K562 (cell line): Measurements from ENCODE around the gene SNU13. TPM values are rescaled to one million over a fixed set of nuclear protein-coding genes. Genes with fewer than 3 reads are reported as not detected.

Experiments
- ATAC-seq: fragments of 200-7000 bp; cut with Tn5 transposase; 3 replicates; pipeline ENCODE4 v1.9.1; 2020; ENCODE audit warnings: moderate library complexity
- BruUV-seq: library from RNA; stranded (reverse); fragments of 400-500 nt; replicated peaks from 2 replicates; lab custom pipeline; 2021; lab: Mats Ljungman, UMichigan
- CTCF ChIA-PET: fragments of 300-600 bp; formaldehyde crosslinking; extraction: SDS; loops from one replicate; lab custom pipeline; 2021; ENCODE audit warnings: low intra/inter-chr PET ratio; lab: Yijun Ruan, JAX
- POLR2A ChIA-PET: fragments of 300-600, 350-650 bp; sonication (Branson Sonifier 250); formaldehyde crosslinking; extraction: SDS; loops from one replicate; lab custom pipeline; 2021; ENCODE audit warnings: antibody characterized with exemption, inconsistent platforms; lab: Yijun Ruan, JAX
- DNase-seq, 4 experiments: peaks; one replicate each; pipeline versions ENCODE4 v3.0.0 to v3.0.0-alpha.2; 2011 to 2018; ENCODE audit warnings: low spot score in 3 of 4, mixed read lengths in 3 of 4; ENCODE audit errors: extremely low read depth in 1 of 4
- FAIRE-seq: peaks from 2 replicates; lab custom pipeline; 2011; peaks lifted over from hg19 to GRCh38; lab: Jason Lieb, UNC
- H2AFZ ChIP-seq: 2 replicates; pipeline ENCODE4 v1.6.0; 2011; ENCODE audit warnings: low read depth, low read length, control low read depth, inconsistent platforms
- H3K27ac ChIP-seq: fragments of 200-600 bp; 3 replicates; pipeline ENCODE4 v1.8.0; 2011; ENCODE audit warnings: low read depth, mild to moderate bottlenecking, control low read depth, inconsistent platforms, low read length, moderate library complexity, mixed read lengths; ENCODE audit errors: extremely low read depth
- H3K27me3 ChIP-seq, 2 experiments: fragments of 300-600 bp in 1 of 2; 2 replicates in 1 of 2; 3 replicates in 1 of 2; pipeline versions ENCODE4 v1.6.0 to v1.8.0; 2011; ENCODE audit warnings: inconsistent platforms in 2 of 2, low read length in 2 of 2, mild to moderate bottlenecking in 1 of 2, mixed read lengths in 1 of 2, moderate library complexity in 1 of 2; ENCODE audit not compliant: control insufficient read depth in 2 of 2, insufficient read depth in 2 of 2
- H3K36me3 ChIP-seq: fragments of 300-600 bp; 3 replicates; pipeline ENCODE4 v1.8.0; 2011; ENCODE audit warnings: mild to moderate bottlenecking, low read length, inconsistent platforms; ENCODE audit not compliant: control insufficient read depth, insufficient read depth
- H3K4me1 ChIP-seq, 2 experiments: fragments of 200-600 bp in 1 of 2; replicated peaks in 1 of 2; 2 replicates in 1 of 2; 3 replicates in 1 of 2; pipeline versions ENCODE4 v1.5.1 to v1.8.0; 2011; ENCODE audit warnings: inconsistent platforms in 2 of 2, low read length in 2 of 2, mild to moderate bottlenecking in 1 of 2, mixed read lengths in 1 of 2, moderate library complexity in 1 of 2; ENCODE audit not compliant: control insufficient read depth in 2 of 2, insufficient read depth in 2 of 2
- H3K4me2 ChIP-seq: 2 replicates; pipeline ENCODE4 v1.6.1; 2011; ENCODE audit warnings: low read length, control low read depth, inconsistent platforms, mixed read lengths; ENCODE audit not compliant: insufficient read depth
- H3K4me3 ChIP-seq: fragments of 200-600 bp; sonication (generic), shearing (Covaris generic); 2 replicates; pipeline ENCODE4 v1.5.1; 2016; ENCODE audit warnings: control low read depth, inconsistent platforms
- H3K79me2 ChIP-seq: fragments of 200-600 bp; 3 replicates; pipeline ENCODE4 v1.8.0; 2011; ENCODE audit warnings: low read length, inconsistent platforms; ENCODE audit not compliant: control insufficient read depth, insufficient read depth
- H3K9ac ChIP-seq, 2 experiments: 2 replicates each; pipeline versions ENCODE4 v1.6.0 to v1.6.1; 2011; ENCODE audit warnings: low read depth in 2 of 2, low read length in 2 of 2, control low read depth in 1 of 2, inconsistent platforms in 1 of 2, mild to moderate bottlenecking in 1 of 2, mixed read lengths in 1 of 2; ENCODE audit not compliant: insufficient read depth in 1 of 2
- H3K9me1 ChIP-seq: one replicate; pipeline ENCODE4 v1.6.0; 2011; ENCODE audit warnings: inconsistent platforms, mild to moderate bottlenecking, low read length, moderate library complexity; ENCODE audit not compliant: control insufficient read depth, insufficient read depth
- H3K9me3 ChIP-seq: replicated peaks from 2 replicates; pipeline ENCODE4 v1.5.1; 2011; ENCODE audit warnings: low read depth, low read length, inconsistent platforms; ENCODE audit not compliant: control insufficient read depth, insufficient read depth
- H4K20me1 ChIP-seq: replicated peaks from 2 replicates; pipeline ENCODE4 v1.6.1; 2011; ENCODE audit warnings: low read length, inconsistent platforms, mixed read lengths; ENCODE audit not compliant: control insufficient read depth, insufficient read depth
- CREM ChIP-seq: IDR thresholded peaks from 2 replicates; pipeline ENCODE4 v1.6.1; 2014; ENCODE audit warnings: antibody characterized with exemption, low read depth
- DNMT1 ChIP-seq: fragments of 450-650 bp; IDR thresholded peaks from 2 replicates; pipeline ENCODE4 v1.6.1; 2016; ENCODE audit warnings: antibody characterized with exemption, mild to moderate bottlenecking
- POLR2G ChIP-seq: fragments of 200-400 bp; formaldehyde crosslinking; IDR thresholded peaks from 2 replicates; pipeline ENCODE4 v1.6.1; 2017; ENCODE audit warnings: low read depth, mild to moderate bottlenecking, antibody characterized with exemption, low read length, moderate library complexity
- RAD51 ChIP-seq: fragments of 450-650 bp; IDR thresholded peaks from 2 replicates; pipeline ENCODE4 v1.7.1; 2016; ENCODE audit warnings: low read depth, mild to moderate bottlenecking, borderline replicate concordance
- ZBTB33 ChIP-seq: sonication (generic); formaldehyde crosslinking; IDR thresholded peaks from 2 replicates; pipeline ENCODE4 v1.8.1; 2023; ENCODE audit warnings: mild to moderate bottlenecking, missing genetic modification reagents
- WGBS: fragments of 100-300 bp; shearing (Covaris generic); methylation state at CpG from one replicate; pipeline ENCODE4 v1.1.6; 2016; ENCODE audit warnings: low coverage, mixed read lengths; ENCODE audit not compliant: insufficient coverage; ENCODE audit errors: missing lambda C conversion rate; 5-methylcytosine and 5-hydroxymethylcytosine counted together
- in situ Hi-C: fragments of 300-500 bp; cut with MboI; formaldehyde crosslinking; loops from 4 replicates; pipeline ENCODE4 v1.15.0; 2018; ENCODE audit warnings: inconsistent platforms, mixed read lengths
- intact Hi-C: fragments of 100-400 bp; cut with micrococcal nuclease; formaldehyde crosslinking; loops from 2 replicates; pipeline ENCODE4 v1.14.2; 2022
- polyA plus RNA-seq, 8 experiments: library from polyadenylated mRNA; depleted of rRNA in 4 of 8; stranded (reverse) in 5 of 8; unstranded in 3 of 8; fragments of >200 nt; fragmentation: Nextera tagmentation in 2 of 8; fragmentation: Illumina TruSeq in 1 of 8; extraction: Ambion mirVana in 2 of 8; extraction: Trizol in 1 of 8; gene quantifications; 2 replicates each; pipeline versions ENCODE4 v1.2.1 to v1.2.3, GENCODE V29; 2011 to 2014; ENCODE audit warnings: inconsistent platforms in 1 of 8, missing spikeins in 1 of 8
- total RNA-seq, 7 experiments: library from RNA; depleted of rRNA in 6 of 7; stranded (reverse); fragments of >200 nt in 6 of 7; fragmentation: Illumina TruSeq in 2 of 7; extraction: Trizol in 2 of 7; gene quantifications; 2 replicates each; pipeline versions ENCODE4 v1.2.1 to v1.2.3, GENCODE V29; 2011 to 2021; ENCODE audit warnings: low replicate concordance in 1 of 7

Gene SNU13
- total and polyA plus RNA-seq, 9 of the 15 experiments (the other 6 are each of a cell fraction or from before 2014, with no cell fraction given), result 185 to 981 (median 283) TPM

- Histone ChIP-seq H3K27me3 (no peaks in the 10 kb centered on the region), H3K4me2 (no peak overlapping the region), H3K9me1 (no peaks in the 10 kb centered on the region), H3K9me3 (no peaks in the 10 kb centered on the region), H3K9ac (no peak overlapping the region), H2AFZ (no peak overlapping the region), H3K36me3 (no peaks in the 10 kb centered on the region), H3K4me1 (peaks cover 2 to 18% of the 10 kb centered on the region in 2 experiments; a peak in 2 of 5 replicates), H3K27ac (no peak overlapping the region), H3K79me2 (no peaks in the 10 kb centered on the region), H4K20me1 (no peaks in the 10 kb centered on the region; the same call in none of the 2 replicates), H3K4me3 (no peak overlapping the region)
- CTCF ChIA-PET, result no interaction called here
- intact Hi-C loops (no loop called here), in situ Hi-C loops (no loop called here)
- POLR2A ChIA-PET, result no interaction called here
- FAIRE-seq, result no peak
- no TSS peak for BruUV-seq
- no peak for DNase-seq
- ATAC-seq, result no peak
- no peak for TF ChIP-seq CREM
- no peak for TF ChIP-seq RAD51
- TF ChIP-seq DNMT1, result no peak
- TF ChIP-seq POLR2G, result 0 out of 2 replicates have a peak, but pooled peaks have one; percentile 12
- TF ChIP-seq ZBTB33 (CRISPR knock-in tag), result 0 out of 2 replicates have a peak, but pooled peaks have one; percentile 32
- 67% methylated on average over 10 of the region's 16 CpGs for WGBS
These were observed 11.4 kb upstream of the SNU13 start for GRCh38 chr22:41700108-41700364.
